ENCODE measurements around the gene TLE2.
"Not testable (repeated sequence)": the region's sequence is repeated elsewhere in the genome, so short reads cannot be mapped to it uniquely, and the experiment has no call there.

TLE2 gene

GRCh38 chr19:3015126-3016057 is 13.7 kb downstream of the TLE2 start:
- in situ Hi-C loops (cut with MboI; ENCODE audit: low sequenced_read_pairs) = no loop called here

GRCh38 chr19:3014135-3014534 is 14.9 kb downstream of the TLE2 start:
- in situ Hi-C loops (cut with MboI; ENCODE audit: low sequenced_read_pairs) = no loop called here

GRCh38 chr19:3013263-3013725 is 15.8 kb downstream of the TLE2 start:
- in situ Hi-C loops (cut with MboI; ENCODE audit: low sequenced_read_pairs) = no loop called here

GRCh38 chr19:3012621-3013262 is 16.3 kb downstream of the TLE2 start:
- in situ Hi-C loops (cut with MboI; ENCODE audit: low sequenced_read_pairs) = no loop called here

GRCh38 chr19:3012059-3012458 is 17.0 kb downstream of the TLE2 start:
- in situ Hi-C loops (cut with MboI; ENCODE audit: low sequenced_read_pairs) = not testable (repeated sequence)

- in situ Hi-C loops (cut with MboI; ENCODE audit: low sequenced_read_pairs) = no loop called here
These were observed 18.2 kb downstream of the TLE2 start for GRCh38 chr19:3010871-3011270.

GRCh38 chr19:3008994-3009393 is 20.1 kb downstream of the TLE2 start:
- in situ Hi-C loops (cut with MboI; ENCODE audit: low sequenced_read_pairs) = no loop called here

- in situ Hi-C loops (cut with MboI; ENCODE audit: low sequenced_read_pairs) = no loop called here
These were observed 21.1 kb downstream of the TLE2 start for GRCh38 chr19:3007975-3008374.

- in situ Hi-C loops (cut with MboI; ENCODE audit: low sequenced_read_pairs) = no loop called here
These were observed 22.9 kb downstream of the TLE2 start for GRCh38 chr19:3006075-3006767.

GRCh38 chr19:3005345-3005744 is 23.7 kb downstream of the TLE2 start:
- in situ Hi-C loops (cut with MboI; ENCODE audit: low sequenced_read_pairs) = no loop called here

- in situ Hi-C loops (cut with MboI; ENCODE audit: low sequenced_read_pairs) = no loop called here
These were observed 24.6 kb downstream of the TLE2 start for GRCh38 chr19:3004522-3004921.

- in situ Hi-C loops (cut with MboI; ENCODE audit: low sequenced_read_pairs) = no loop called here
These were observed 26.0 kb downstream of the TLE2 start for GRCh38 chr19:3003046-3003445.

- in situ Hi-C loops (cut with MboI; ENCODE audit: low sequenced_read_pairs) = no loop called here
These were observed 27.8 kb downstream of the TLE2 start for GRCh38 chr19:3001235-3001800.

- in situ Hi-C loops (cut with MboI; ENCODE audit: low sequenced_read_pairs) = no loop called here
These were observed 30.4 kb downstream of the TLE2 start for GRCh38 chr19:2998642-2999041.

GRCh38 chr19:2997720-2998119 is 31.4 kb downstream of the TLE2 start:
- in situ Hi-C loops (cut with MboI; ENCODE audit: low sequenced_read_pairs) = no loop called here

GRCh38 chr19:2994588-2995131 is 34.4 kb downstream of the TLE2 start:
- in situ Hi-C loops (cut with MboI; ENCODE audit: low sequenced_read_pairs) = no loop called here

- in situ Hi-C loops (cut with MboI; ENCODE audit: low sequenced_read_pairs) = no loop called here
These were observed 35.5 kb downstream of the TLE2 start for GRCh38 chr19:2993579-2993978.

GRCh38 chr19:2992958-2993357 is 36.1 kb downstream of the TLE2 start:
- in situ Hi-C loops (cut with MboI; ENCODE audit: low sequenced_read_pairs) = no loop called here

GRCh38 chr19:2992333-2992732 is 36.7 kb downstream of the TLE2 start:
- in situ Hi-C loops (cut with MboI; ENCODE audit: low sequenced_read_pairs) = not testable (repeated sequence)

GRCh38 chr19:2989236-2989946 is 39.7 kb downstream of the TLE2 start:
- in situ Hi-C loops (cut with MboI; ENCODE audit: low sequenced_read_pairs) = no loop called here

Measured in HL-60/S4 treated with phorbol 12-myristate 13-acetate at 8.2 ng/mL for 4 days and 3 days (cell line).